NCI-H187 treated with DMSO at 0.1 percent for 48 hours (cell line): ENCODE data around the gene PINLYP.

Source experiments
- DNase-seq: peaks from one replicate; lab custom pipeline; 2025; lab: John Stamatoyannopoulos, UW

Gene PINLYP

GRCh38 chr19:43606569-43607229 lies 31.1 kb downstream of the PINLYP start:
- no peak for DNase-seq

GRCh38 chr19:43607238-43608205 lies 31.9 kb downstream of the PINLYP start:
- DNase-seq = no peak

GRCh38 chr19:43609872-43610271 lies 34.3 kb downstream of the PINLYP start:
- no peak for DNase-seq

- no peak for DNase-seq
Measured at GRCh38 chr19:43610493-43610892, 34.9 kb downstream of the PINLYP start.

- no peak for DNase-seq
Measured at GRCh38 chr19:43611788-43612187, 36.2 kb downstream of the PINLYP start, which contains the start of gene SRRM5. Gene SRRM5 (plus strand): TSS chr19:43612088. CDS start chr19:43612122, 34 bp downstream.

GRCh38 chr19:43612374-43612773 lies 36.8 kb downstream of the PINLYP start:
- DNase-seq = no peak

GRCh38 chr19:43616306-43616705 lies 40.7 kb downstream of the PINLYP start:
- DNase-seq = no peak

GRCh38 chr19:43616954-43617353 lies 41.4 kb downstream of the PINLYP start:
- DNase-seq = no peak

- DNase-seq = no peak
Measured at GRCh38 chr19:43618921-43619261, 43.3 kb downstream of the PINLYP start.

- DNase-seq = peak; percentile 84
Measured at GRCh38 chr19:43619262-43620060, 43.9 kb downstream of the PINLYP start, which contains the start of gene ZNF428. Gene ZNF428 (minus strand): TSS chr19:43619629. CDS start chr19:43614304, 5,325 bp downstream.

- no peak for DNase-seq
Measured at GRCh38 chr19:43620061-43621001, 44.7 kb downstream of the PINLYP start.

- no peak for DNase-seq
Measured at GRCh38 chr19:43622070-43622469, 46.5 kb downstream of the PINLYP start.

- DNase-seq = no peak
Measured at GRCh38 chr19:43622956-43623355, 47.4 kb downstream of the PINLYP start.

- DNase-seq = no peak
Measured at GRCh38 chr19:43623889-43624670, 48.5 kb downstream of the PINLYP start.

GRCh38 chr19:43624933-43625332 lies 49.3 kb downstream of the PINLYP start:
- DNase-seq = no peak

- no peak for DNase-seq
Measured at GRCh38 chr19:43625918-43626579, 50.4 kb downstream of the PINLYP start.

GRCh38 chr19:43626838-43627237 lies 51.2 kb downstream of the PINLYP start:
- no peak for DNase-seq

- DNase-seq = no peak
Measured at GRCh38 chr19:43628646-43629326, 53.2 kb downstream of the PINLYP start.

- no peak for DNase-seq
Measured at GRCh38 chr19:43631491-43631890, 55.9 kb downstream of the PINLYP start.
